ENCODE data around the gene HES2.

DNA sequence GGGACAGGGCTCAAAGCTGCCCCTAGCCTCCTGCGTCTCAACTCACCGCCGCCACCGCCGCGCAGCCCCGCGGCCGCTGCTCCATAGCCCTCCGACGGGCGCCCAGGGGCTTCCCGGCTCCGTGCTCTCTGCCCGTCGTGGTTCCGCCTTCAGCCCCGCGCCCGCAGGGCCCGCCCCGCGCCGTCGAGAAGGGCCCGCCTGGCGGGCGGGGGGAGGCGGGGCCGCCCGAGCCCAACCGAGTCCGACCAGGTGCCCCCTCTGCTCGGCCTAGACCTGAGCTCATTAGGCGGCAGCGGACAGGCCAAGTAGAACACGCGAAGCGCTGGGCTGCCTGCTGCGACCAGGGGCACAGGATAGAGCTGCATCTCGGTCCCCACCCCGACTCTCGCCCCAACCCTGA is 46.3 kb upstream of the HES2 start, which contains the start of gene TNFRSF25:
- TF ChIP-seq CTCF (conservative IDR thresholded peaks at IDR 0.05 in 1 of 2, IDR thresholded peaks at IDR 0.05 in 1 of 2; ENCODE audit: extremely low read depth in 1 of 2, insufficient read depth in 1 of 2, low read depth in 1 of 2, low read length in 2 of 2) (no peak), EZH2 (IDR thresholded peaks at IDR 0.05; ENCODE audit: borderline replicate concordance, low read length) (no peak)

All from mammary epithelial cell (primary cell).